H9 (cell line): Measurements from ENCODE around the gene TUFT1. TPM values are rescaled to one million over a fixed set of nuclear protein-coding genes. Genes with fewer than 3 reads are reported as not detected.

ENCODE experiments used
- DNase-seq: peaks from one replicate; pipeline ENCODE4 v3.0.0-alpha.2; 2017
- H2AFZ ChIP-seq: one replicate; pipeline ENCODE4 v1.6.1; 2013; ENCODE audit warnings: mild to moderate bottlenecking, low read length, control low read depth, moderate library complexity
- H2AK5ac ChIP-seq: 2 replicates; pipeline ENCODE4 v1.6.1; 2013; ENCODE audit warnings: low read length, control low read depth, mixed read lengths; ENCODE audit not compliant: insufficient read length
- H2BK120ac ChIP-seq: one replicate; pipeline ENCODE4 v1.6.1; 2013; ENCODE audit warnings: low read depth, mild to moderate bottlenecking, low read length, control low read depth, inconsistent platforms; ENCODE audit not compliant: poor library complexity, severe bottlenecking
- H2BK12ac ChIP-seq: 2 replicates; pipeline ENCODE4 v1.6.1; 2013; ENCODE audit warnings: low read length, control low read depth, mixed read lengths, low read depth; ENCODE audit not compliant: insufficient read length
- H2BK15ac ChIP-seq: 2 replicates; pipeline ENCODE4 v1.6.1; 2013; ENCODE audit warnings: low read depth, low read length, control low read depth
- H2BK20ac ChIP-seq: one replicate; pipeline ENCODE4 v1.6.1; 2013; ENCODE audit warnings: low read depth, mild to moderate bottlenecking, low read length, control low read depth, inconsistent platforms; ENCODE audit not compliant: poor library complexity, severe bottlenecking
- H2BK5ac ChIP-seq: 2 replicates; pipeline ENCODE4 v1.6.1; 2013; ENCODE audit warnings: low read length, control low read depth, mixed read lengths; ENCODE audit not compliant: insufficient read length
- H3K14ac ChIP-seq: 2 replicates; pipeline ENCODE4 v1.6.1; 2013; ENCODE audit warnings: low read length, control low read depth; ENCODE audit not compliant: insufficient read depth
- H3K18ac ChIP-seq: 2 replicates; pipeline ENCODE4 v1.6.1; 2013; ENCODE audit warnings: low read depth, mild to moderate bottlenecking, mixed read lengths, low read length, control low read depth; ENCODE audit not compliant: insufficient read length
- H3K23ac ChIP-seq: 2 replicates; pipeline ENCODE4 v1.6.1; 2013; ENCODE audit warnings: low read length, control low read depth, mixed read lengths, low read depth; ENCODE audit not compliant: insufficient read length
- H3K23me2 ChIP-seq: 2 replicates; pipeline ENCODE4 v1.6.1; 2013; ENCODE audit warnings: low read depth, mild to moderate bottlenecking, mixed read lengths, low read length, control low read depth; ENCODE audit not compliant: insufficient read length, poor library complexity, severe bottlenecking
- H3K27ac ChIP-seq: 2 replicates; pipeline ENCODE4 v1.5.1; 2013; ENCODE audit warnings: low read length, control low read depth, mixed read lengths, low read depth; ENCODE audit not compliant: insufficient read length
- H3K27me3 ChIP-seq: 2 replicates; pipeline ENCODE4 v1.6.1; 2013; ENCODE audit warnings: low read length, control low read depth, inconsistent platforms; ENCODE audit not compliant: insufficient read depth
- H3K4ac ChIP-seq: 2 replicates; pipeline ENCODE4 v1.6.1; 2013; ENCODE audit warnings: low read depth, mild to moderate bottlenecking, control low read depth, inconsistent platforms, low read length, moderate library complexity
- H3K4me1 ChIP-seq: 2 replicates; pipeline ENCODE4 v1.6.1; 2013; ENCODE audit warnings: low read length, control low read depth, inconsistent platforms; ENCODE audit not compliant: insufficient read depth
- H3K4me2 ChIP-seq: 2 replicates; pipeline ENCODE4 v1.6.1; 2013; ENCODE audit warnings: low read length, control low read depth, mixed read lengths; ENCODE audit not compliant: insufficient read length, insufficient read depth
- H3K56ac ChIP-seq: 2 replicates; pipeline ENCODE4 v1.6.1; 2013; ENCODE audit warnings: low read depth, mild to moderate bottlenecking, mixed read lengths, low read length, control low read depth; ENCODE audit not compliant: insufficient read length
- H3K79me1 ChIP-seq: 2 replicates; pipeline ENCODE4 v1.6.1; 2013; ENCODE audit warnings: low read depth, mild to moderate bottlenecking, moderate library complexity, low read length, control low read depth, inconsistent platforms; ENCODE audit not compliant: insufficient read depth, poor library complexity, severe bottlenecking
- H3K79me2 ChIP-seq: 2 replicates; pipeline ENCODE4 v1.6.1; 2013; ENCODE audit warnings: low read length, control low read depth, inconsistent platforms; ENCODE audit not compliant: insufficient read depth
- H3K9ac ChIP-seq: 2 replicates; pipeline ENCODE4 v1.6.1; 2013; ENCODE audit warnings: low read length, control low read depth, mixed read lengths; ENCODE audit not compliant: insufficient read length; ENCODE audit errors: extremely low read depth
- H3K9me3 ChIP-seq: one replicate; pipeline ENCODE4 v1.6.1; 2013; ENCODE audit warnings: low read depth, low read length, inconsistent platforms; ENCODE audit not compliant: control insufficient read depth
- H3T11ph ChIP-seq: one replicate; pipeline ENCODE4 v1.6.1; 2013; ENCODE audit warnings: mild to moderate bottlenecking, low read length, control low read depth, inconsistent platforms
- H4K20me1 ChIP-seq: one replicate; pipeline ENCODE4 v1.6.1; 2013; ENCODE audit not compliant: control insufficient read depth, insufficient read length, insufficient read depth
- H4K5ac ChIP-seq: 2 replicates; pipeline ENCODE4 v1.6.1; 2013; ENCODE audit warnings: low read depth, mild to moderate bottlenecking, mixed read lengths, low read length, control low read depth; ENCODE audit not compliant: insufficient read length
- H4K8ac ChIP-seq: replicated peaks from 2 replicates; pipeline ENCODE4 v1.6.1; 2013; ENCODE audit warnings: low read length, control low read depth, mixed read lengths, low read depth; ENCODE audit not compliant: insufficient read length
- H4K91ac ChIP-seq: 2 replicates; pipeline ENCODE4 v1.6.1; 2013; ENCODE audit warnings: low read depth, mild to moderate bottlenecking, moderate library complexity, mixed read lengths, low read length, control low read depth; ENCODE audit not compliant: insufficient read length
- H3K27ac Mint-ChIP-seq, 3 experiments: 2 replicates in 2 of 3; 3 replicates in 1 of 3; pipeline ENCODE4 v1.8.0; 2020 to 2021; ENCODE audit warnings: mixed read lengths in 3 of 3, mild to moderate bottlenecking in 1 of 3, moderate library complexity in 1 of 3
- H3K27me3 Mint-ChIP-seq: 2 replicates; pipeline ENCODE4 v1.8.0; 2021; ENCODE audit warnings: low read depth, mild to moderate bottlenecking, moderate library complexity, mixed read lengths
- H3K36me3 Mint-ChIP-seq, 3 experiments: 2 replicates in 2 of 3; 3 replicates in 1 of 3; pipeline ENCODE4 v1.8.0; 2020 to 2021; ENCODE audit warnings: low read depth in 3 of 3, mixed read lengths in 3 of 3; ENCODE audit not compliant: insufficient read depth in 1 of 3
- H3K4me1 Mint-ChIP-seq, 2 experiments: 2 replicates each; pipeline ENCODE4 v1.8.0; 2020; ENCODE audit warnings: mixed read lengths in 2 of 2
- H3K4me3 Mint-ChIP-seq, 2 experiments: 2 replicates in 1 of 2; 3 replicates in 1 of 2; pipeline ENCODE4 v1.8.0; 2020 to 2021; ENCODE audit warnings: mild to moderate bottlenecking in 2 of 2, mixed read lengths in 2 of 2, moderate library complexity in 1 of 2
- H3K9me3 Mint-ChIP-seq, 2 experiments: 2 replicates in 1 of 2; 3 replicates in 1 of 2; pipeline ENCODE4 v1.8.0; 2020; ENCODE audit warnings: mild to moderate bottlenecking in 2 of 2, mixed read lengths in 2 of 2, moderate library complexity in 1 of 2
- CTCF ChIP-seq: fragments of 200-600 bp; sonication (generic); conservative IDR thresholded peaks from 3 replicates; pipeline ENCODE4 v1.8.0; 2021; ENCODE audit warnings: antibody characterized with exemption, mild to moderate bottlenecking
- WGBS: extraction: QIAGEN DNeasy Blood & Tissue Kit; methylation state at CpG from one replicate; pipeline ENCODE4 v1.1.7; 2013; ENCODE audit warnings: missing lambda C conversion rate, low lambda C conversion rate, mixed read lengths; ENCODE audit not compliant: insufficient read length; ENCODE audit errors: extremely low coverage; 5-methylcytosine and 5-hydroxymethylcytosine counted together
- total RNA-seq: library from RNA; stranded (reverse); gene quantifications from 2 replicates; pipeline ENCODE4 v1.2.1, GENCODE V29; 2021

The TUFT1 gene
- total RNA-seq, 1 experiment from 2014 or later, result 6.2 TPM

GRCh38 chr1:151579436-151580225, 39.5 kb downstream of the TUFT1 start:
- H4K5ac ChIP-seq, result no peak overlapping the region
- no peak for TF ChIP-seq CTCF
- H3T11ph ChIP-seq, result no peak overlapping the region
- H3K27me3 Mint-ChIP-seq, result no peaks in the 10 kb centered on the region
- no peak overlapping the region for H3K18ac ChIP-seq
- no peak overlapping the region for H3K27ac Mint-ChIP-seq
- H2AK5ac ChIP-seq, result no peak overlapping the region
- no peaks in the 10 kb centered on the region for H3K79me1 ChIP-seq
- H3K4ac ChIP-seq, result no peak overlapping the region
- H3K9ac ChIP-seq, result no peak overlapping the region
- H4K91ac ChIP-seq, result no peak overlapping the region
- H3K14ac ChIP-seq, result no peak overlapping the region; the same call in 1 of the 2 replicates
- H2BK12ac ChIP-seq, result no peak overlapping the region
- no CpG with 5 or more reads among the region's 8 CpGs for WGBS
- H2BK15ac ChIP-seq, result no peak overlapping the region
- no peak overlapping the region for H3K27ac ChIP-seq
- H3K56ac ChIP-seq, result no peak overlapping the region
- no peaks in the 10 kb centered on the region for H3K9me3 ChIP-seq
- H3K9me3 Mint-ChIP-seq, result no peaks in the 10 kb centered on the region
- H3K23me2 ChIP-seq, result no peaks in the 10 kb centered on the region
- no peak overlapping the region for H3K23ac ChIP-seq
- no peak overlapping the region for H2BK120ac ChIP-seq
- H3K27me3 ChIP-seq, result no peaks in the 10 kb centered on the region
- H3K4me1 ChIP-seq, result no peaks in the 10 kb centered on the region
- no peak overlapping the region for H4K8ac ChIP-seq
- H3K79me2 ChIP-seq, result no peaks in the 10 kb centered on the region
- no peak overlapping the region for H2BK20ac ChIP-seq
- no peak overlapping the region for H3K4me2 ChIP-seq
- H3K4me1 Mint-ChIP-seq, result peaks cover 7 to 11% of the 10 kb centered on the region in 2 experiments
- H2AFZ ChIP-seq, result no peak overlapping the region
- H2BK5ac ChIP-seq, result no peak overlapping the region
- H3K36me3 Mint-ChIP-seq, result peaks cover 8 to 47% (median 25%) of the 10 kb centered on the region in 3 experiments
- H3K4me3 Mint-ChIP-seq, result no peak overlapping the region
- no peak for DNase-seq
- H4K20me1 ChIP-seq, result no peaks in the 10 kb centered on the region
